Stomach smooth muscle (tissue), 2 donors: Measurements from ENCODE around the gene SH3BP2.

Experiments used
- H3K27ac ChIP-seq: one replicate; pipeline ENCODE4 v1.7.0; 2013; ENCODE audit warnings: mild to moderate bottlenecking, low read length, inconsistent platforms
- H3K27me3 ChIP-seq, 2 donors: one replicate each; pipeline ENCODE4 v1.7.0; 2013; ENCODE audit warnings: low read length in 2 of 2; ENCODE audit not compliant: insufficient read depth in 2 of 2, control insufficient read depth in 1 of 2
- H3K36me3 ChIP-seq, 2 donors: one replicate each; pipeline ENCODE4 v1.7.0; 2013; ENCODE audit warnings: low read length in 2 of 2; ENCODE audit not compliant: control insufficient read depth in 2 of 2, insufficient read depth in 2 of 2
- H3K4me1 ChIP-seq: one replicate; pipeline ENCODE4 v1.7.0; 2013; ENCODE audit warnings: low read length; ENCODE audit not compliant: control insufficient read depth, insufficient read depth
- H3K4me3 ChIP-seq, 2 donors: one replicate each; pipeline ENCODE4 v1.7.0; 2013; ENCODE audit warnings: low read length in 2 of 2
- H3K9ac ChIP-seq, 2 donors: one replicate each; pipeline ENCODE4 v1.7.0; 2013; ENCODE audit warnings: low read length in 2 of 2, mild to moderate bottlenecking in 1 of 2
- H3K9me3 ChIP-seq, 2 donors: one replicate each; pipeline ENCODE4 v1.7.0; 2013; ENCODE audit warnings: low read length in 2 of 2; ENCODE audit not compliant: control insufficient read depth in 2 of 2
- donor health status: healthy.
- donor health status: Pancreatic carcinoma.

SH3BP2 gene

GRCh38 chr4:2875556-2875955 lies 82.7 kb downstream of the SH3BP2 start:
- Histone ChIP-seq H3K4me3 (no peak overlapping the region), H3K27me3 (no peaks in the 10 kb centered on the region), H3K27ac (no peak overlapping the region), H3K9me3 (no peaks in the 10 kb centered on the region), H3K4me1 (no peaks in the 10 kb centered on the region), H3K9ac (no peak overlapping the region), H3K36me3 (peaks cover 4 to 5% of the 10 kb centered on the region in 2 donors)

GRCh38 chr4:2878346-2878745 lies 85.5 kb downstream of the SH3BP2 start:
- H3K27ac ChIP-seq, result no peak overlapping the region
- no peaks in the 10 kb centered on the region for H3K27me3 ChIP-seq
- H3K36me3 ChIP-seq, result peaks cover 5 to 8% of the 10 kb centered on the region in 2 donors
- no peaks in the 10 kb centered on the region for H3K4me1 ChIP-seq
- H3K9me3 ChIP-seq, result no peaks in the 10 kb centered on the region
- no peak overlapping the region for H3K4me3 ChIP-seq
- H3K9ac ChIP-seq, result no peak overlapping the region

GRCh38 chr4:2879026-2879425 lies 86.1 kb downstream of the SH3BP2 start:
- Histone ChIP-seq H3K9me3 (no peaks in the 10 kb centered on the region), H3K36me3 (peaks cover 5 to 8% of the 10 kb centered on the region in 2 donors), H3K27me3 (no peaks in the 10 kb centered on the region), H3K4me3 (no peak overlapping the region), H3K9ac (no peak overlapping the region), H3K27ac (no peak overlapping the region), H3K4me1 (no peaks in the 10 kb centered on the region)

- no peaks in the 10 kb centered on the region for H3K9me3 ChIP-seq
- peaks cover 23 to 28% of the 10 kb centered on the region in 2 donors for H3K36me3 ChIP-seq
- no peak overlapping the region for H3K27ac ChIP-seq
- H3K27me3 ChIP-seq, result no peaks in the 10 kb centered on the region
- H3K4me1 ChIP-seq, result no peaks in the 10 kb centered on the region
- H3K4me3 ChIP-seq, result no peak overlapping the region
- no peak overlapping the region for H3K9ac ChIP-seq
Measured at GRCh38 chr4:2881431-2881830, 88.5 kb downstream of the SH3BP2 start.

- Histone ChIP-seq H3K27me3 (no peaks in the 10 kb centered on the region), H3K9ac (no peak overlapping the region), H3K36me3 (peaks cover 26 to 32% of the 10 kb centered on the region in 2 donors), H3K4me3 (no peak overlapping the region), H3K9me3 (no peaks in the 10 kb centered on the region), H3K4me1 (no peaks in the 10 kb centered on the region), H3K27ac (no peak overlapping the region)
Measured at GRCh38 chr4:2882341-2882740, 89.5 kb downstream of the SH3BP2 start.

- Histone ChIP-seq H3K36me3 (peaks cover 24 to 30% of the 10 kb centered on the region in 2 donors), H3K9ac (no peak overlapping the region), H3K4me1 (no peaks in the 10 kb centered on the region), H3K9me3 (no peaks in the 10 kb centered on the region), H3K27ac (no peak overlapping the region), H3K27me3 (no peaks in the 10 kb centered on the region), H3K4me3 (no peak overlapping the region)
Measured at GRCh38 chr4:2886161-2886560, 93.3 kb downstream of the SH3BP2 start.

GRCh38 chr4:2886622-2887021 lies 93.7 kb downstream of the SH3BP2 start:
- Histone ChIP-seq H3K4me3 (no peak overlapping the region), H3K9me3 (no peaks in the 10 kb centered on the region), H3K9ac (no peak overlapping the region), H3K4me1 (no peaks in the 10 kb centered on the region), H3K36me3 (peaks cover 24 to 30% of the 10 kb centered on the region in 2 donors), H3K27me3 (no peaks in the 10 kb centered on the region), H3K27ac (no peak overlapping the region)

GRCh38 chr4:2887343-2887742 lies 94.5 kb downstream of the SH3BP2 start:
- peaks cover 24 to 30% of the 10 kb centered on the region in 2 donors for H3K36me3 ChIP-seq
- H3K27ac ChIP-seq, result no peak overlapping the region
- no peaks in the 10 kb centered on the region for H3K4me1 ChIP-seq

GRCh38 chr4:2888886-2889285 lies 96.0 kb downstream of the SH3BP2 start:
- Histone ChIP-seq H3K27ac (no peak overlapping the region), H3K36me3 (peaks cover 24 to 26% of the 10 kb centered on the region in 2 donors), H3K4me1 (no peaks in the 10 kb centered on the region), H3K27me3 (no peaks in the 10 kb centered on the region), H3K9ac (no peak overlapping the region), H3K9me3 (no peaks in the 10 kb centered on the region), H3K4me3 (no peak overlapping the region)

More at GRCh38 chr4:2887343-2887742, 94.5 kb downstream of the SH3BP2 start:
- Histone ChIP-seq H3K27me3 (no peaks in the 10 kb centered on the region), H3K9ac (no peak overlapping the region), H3K4me3 (no peak overlapping the region), H3K9me3 (no peaks in the 10 kb centered on the region)
